H9 (cell line): ENCODE measurements around the gene TMPRSS2. TPM values are rescaled to one million over a fixed set of nuclear protein-coding genes. Genes with fewer than 3 reads are reported as not detected.

Source experiments
- DNase-seq: peaks from one replicate; pipeline ENCODE4 v3.0.0-alpha.2; 2017
- H2AFZ ChIP-seq: one replicate; pipeline ENCODE4 v1.6.1; 2013; ENCODE audit warnings: mild to moderate bottlenecking, low read length, control low read depth, moderate library complexity
- H2AK5ac ChIP-seq: 2 replicates; pipeline ENCODE4 v1.6.1; 2013; ENCODE audit warnings: low read length, control low read depth, mixed read lengths; ENCODE audit not compliant: insufficient read length
- H2BK120ac ChIP-seq: one replicate; pipeline ENCODE4 v1.6.1; 2013; ENCODE audit warnings: low read depth, mild to moderate bottlenecking, low read length, control low read depth, inconsistent platforms; ENCODE audit not compliant: poor library complexity, severe bottlenecking
- H2BK12ac ChIP-seq: 2 replicates; pipeline ENCODE4 v1.6.1; 2013; ENCODE audit warnings: low read length, control low read depth, mixed read lengths, low read depth; ENCODE audit not compliant: insufficient read length
- H2BK15ac ChIP-seq: 2 replicates; pipeline ENCODE4 v1.6.1; 2013; ENCODE audit warnings: low read depth, low read length, control low read depth
- H2BK20ac ChIP-seq: one replicate; pipeline ENCODE4 v1.6.1; 2013; ENCODE audit warnings: low read depth, mild to moderate bottlenecking, low read length, control low read depth, inconsistent platforms; ENCODE audit not compliant: poor library complexity, severe bottlenecking
- H2BK5ac ChIP-seq: 2 replicates; pipeline ENCODE4 v1.6.1; 2013; ENCODE audit warnings: low read length, control low read depth, mixed read lengths; ENCODE audit not compliant: insufficient read length
- H3K14ac ChIP-seq: 2 replicates; pipeline ENCODE4 v1.6.1; 2013; ENCODE audit warnings: low read length, control low read depth; ENCODE audit not compliant: insufficient read depth
- H3K18ac ChIP-seq: 2 replicates; pipeline ENCODE4 v1.6.1; 2013; ENCODE audit warnings: low read depth, mild to moderate bottlenecking, mixed read lengths, low read length, control low read depth; ENCODE audit not compliant: insufficient read length
- H3K23ac ChIP-seq: 2 replicates; pipeline ENCODE4 v1.6.1; 2013; ENCODE audit warnings: low read length, control low read depth, mixed read lengths, low read depth; ENCODE audit not compliant: insufficient read length
- H3K23me2 ChIP-seq: 2 replicates; pipeline ENCODE4 v1.6.1; 2013; ENCODE audit warnings: low read depth, mild to moderate bottlenecking, mixed read lengths, low read length, control low read depth; ENCODE audit not compliant: insufficient read length, poor library complexity, severe bottlenecking
- H3K27ac ChIP-seq: 2 replicates; pipeline ENCODE4 v1.5.1; 2013; ENCODE audit warnings: low read length, control low read depth, mixed read lengths, low read depth; ENCODE audit not compliant: insufficient read length
- H3K27me3 ChIP-seq: 2 replicates; pipeline ENCODE4 v1.6.1; 2013; ENCODE audit warnings: low read length, control low read depth, inconsistent platforms; ENCODE audit not compliant: insufficient read depth
- H3K4ac ChIP-seq: 2 replicates; pipeline ENCODE4 v1.6.1; 2013; ENCODE audit warnings: low read depth, mild to moderate bottlenecking, control low read depth, inconsistent platforms, low read length, moderate library complexity
- H3K4me1 ChIP-seq: 2 replicates; pipeline ENCODE4 v1.6.1; 2013; ENCODE audit warnings: low read length, control low read depth, inconsistent platforms; ENCODE audit not compliant: insufficient read depth
- H3K4me2 ChIP-seq: 2 replicates; pipeline ENCODE4 v1.6.1; 2013; ENCODE audit warnings: low read length, control low read depth, mixed read lengths; ENCODE audit not compliant: insufficient read length, insufficient read depth
- H3K56ac ChIP-seq: 2 replicates; pipeline ENCODE4 v1.6.1; 2013; ENCODE audit warnings: low read depth, mild to moderate bottlenecking, mixed read lengths, low read length, control low read depth; ENCODE audit not compliant: insufficient read length
- H3K79me1 ChIP-seq: 2 replicates; pipeline ENCODE4 v1.6.1; 2013; ENCODE audit warnings: low read depth, mild to moderate bottlenecking, moderate library complexity, low read length, control low read depth, inconsistent platforms; ENCODE audit not compliant: insufficient read depth, poor library complexity, severe bottlenecking
- H3K79me2 ChIP-seq: 2 replicates; pipeline ENCODE4 v1.6.1; 2013; ENCODE audit warnings: low read length, control low read depth, inconsistent platforms; ENCODE audit not compliant: insufficient read depth
- H3K9ac ChIP-seq: 2 replicates; pipeline ENCODE4 v1.6.1; 2013; ENCODE audit warnings: low read length, control low read depth, mixed read lengths; ENCODE audit not compliant: insufficient read length; ENCODE audit errors: extremely low read depth
- H3K9me3 ChIP-seq: one replicate; pipeline ENCODE4 v1.6.1; 2013; ENCODE audit warnings: low read depth, low read length, inconsistent platforms; ENCODE audit not compliant: control insufficient read depth
- H3T11ph ChIP-seq: one replicate; pipeline ENCODE4 v1.6.1; 2013; ENCODE audit warnings: mild to moderate bottlenecking, low read length, control low read depth, inconsistent platforms
- H4K20me1 ChIP-seq: one replicate; pipeline ENCODE4 v1.6.1; 2013; ENCODE audit not compliant: control insufficient read depth, insufficient read length, insufficient read depth
- H4K5ac ChIP-seq: 2 replicates; pipeline ENCODE4 v1.6.1; 2013; ENCODE audit warnings: low read depth, mild to moderate bottlenecking, mixed read lengths, low read length, control low read depth; ENCODE audit not compliant: insufficient read length
- H4K8ac ChIP-seq: replicated peaks from 2 replicates; pipeline ENCODE4 v1.6.1; 2013; ENCODE audit warnings: low read length, control low read depth, mixed read lengths, low read depth; ENCODE audit not compliant: insufficient read length
- H4K91ac ChIP-seq: 2 replicates; pipeline ENCODE4 v1.6.1; 2013; ENCODE audit warnings: low read depth, mild to moderate bottlenecking, moderate library complexity, mixed read lengths, low read length, control low read depth; ENCODE audit not compliant: insufficient read length
- H3K27ac Mint-ChIP-seq, 3 experiments: 2 replicates in 2 of 3; 3 replicates in 1 of 3; pipeline ENCODE4 v1.8.0; 2020 to 2021; ENCODE audit warnings: mixed read lengths in 3 of 3, mild to moderate bottlenecking in 1 of 3, moderate library complexity in 1 of 3
- H3K27me3 Mint-ChIP-seq: 2 replicates; pipeline ENCODE4 v1.8.0; 2021; ENCODE audit warnings: low read depth, mild to moderate bottlenecking, moderate library complexity, mixed read lengths
- H3K36me3 Mint-ChIP-seq, 3 experiments: 2 replicates in 2 of 3; 3 replicates in 1 of 3; pipeline ENCODE4 v1.8.0; 2020 to 2021; ENCODE audit warnings: low read depth in 3 of 3, mixed read lengths in 3 of 3; ENCODE audit not compliant: insufficient read depth in 1 of 3
- H3K4me1 Mint-ChIP-seq, 2 experiments: 2 replicates each; pipeline ENCODE4 v1.8.0; 2020; ENCODE audit warnings: mixed read lengths in 2 of 2
- H3K4me3 Mint-ChIP-seq, 2 experiments: 2 replicates in 1 of 2; 3 replicates in 1 of 2; pipeline ENCODE4 v1.8.0; 2020 to 2021; ENCODE audit warnings: mild to moderate bottlenecking in 2 of 2, mixed read lengths in 2 of 2, moderate library complexity in 1 of 2
- H3K9me3 Mint-ChIP-seq, 2 experiments: 2 replicates in 1 of 2; 3 replicates in 1 of 2; pipeline ENCODE4 v1.8.0; 2020; ENCODE audit warnings: mild to moderate bottlenecking in 2 of 2, mixed read lengths in 2 of 2, moderate library complexity in 1 of 2
- CTCF ChIP-seq: fragments of 200-600 bp; sonication (generic); conservative IDR thresholded peaks from 3 replicates; pipeline ENCODE4 v1.8.0; 2021; ENCODE audit warnings: antibody characterized with exemption, mild to moderate bottlenecking
- WGBS: extraction: QIAGEN DNeasy Blood & Tissue Kit; methylation state at CpG from one replicate; pipeline ENCODE4 v1.1.7; 2013; ENCODE audit warnings: missing lambda C conversion rate, low lambda C conversion rate, mixed read lengths; ENCODE audit not compliant: insufficient read length; ENCODE audit errors: extremely low coverage; 5-methylcytosine and 5-hydroxymethylcytosine counted together
- total RNA-seq: library from RNA; stranded (reverse); gene quantifications from 2 replicates; pipeline ENCODE4 v1.2.1, GENCODE V29; 2021

The TMPRSS2 gene
- total RNA-seq, 1 experiment from 2014 or later: 12.1 TPM

DNA sequence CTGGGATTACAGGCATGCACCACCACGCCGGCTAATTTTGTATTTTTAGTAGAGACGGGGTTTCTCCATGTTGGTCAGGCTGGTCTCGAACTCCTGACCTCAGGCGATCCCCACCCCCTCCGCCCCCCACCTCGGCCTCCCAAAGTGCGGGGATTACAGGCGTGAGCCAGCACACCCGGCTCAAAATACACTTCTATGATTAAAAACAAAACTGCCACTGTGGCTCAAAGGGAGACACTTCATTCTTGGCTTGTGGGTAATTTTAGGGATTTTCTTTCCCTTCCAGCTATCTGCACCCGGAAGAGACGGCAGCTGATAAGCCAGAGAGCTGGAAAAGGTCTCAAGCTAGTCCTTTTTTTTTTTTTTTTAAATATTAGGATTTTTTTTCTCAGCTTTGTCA is 24.5 kb downstream of the TMPRSS2 start:
- Histone ChIP-seq H2BK5ac (no peak overlapping the region), H3K27ac (no peak overlapping the region), H4K91ac (no peak overlapping the region), H2AFZ (no peak overlapping the region), H2BK12ac (no peak overlapping the region), H3T11ph (no peak overlapping the region), H3K9ac (no peak overlapping the region), H4K8ac (no peak overlapping the region), H3K18ac (no peak overlapping the region), H3K9me3 (no peaks in the 10 kb centered on the region), H3K79me2 (no peaks in the 10 kb centered on the region), H4K20me1 (no peaks in the 10 kb centered on the region), H3K4ac (no peak overlapping the region), H3K14ac (no peak overlapping the region), H3K27me3 (no peaks in the 10 kb centered on the region), H3K23me2 (no peaks in the 10 kb centered on the region), H2BK120ac (no peak overlapping the region), H4K5ac (no peak overlapping the region), H2BK15ac (no peak overlapping the region), H3K4me2 (no peak overlapping the region), H3K4me1 (peaks cover 5% of the 10 kb centered on the region; the same call in 1 of the 2 replicates), H2BK20ac (no peak overlapping the region), H2AK5ac (no peak overlapping the region), H3K79me1 (no peaks in the 10 kb centered on the region), H3K56ac (no peak overlapping the region), H3K23ac (no peak overlapping the region)
- Mint-ChIP-seq H3K27ac (no peak overlapping the region), H3K4me3 (no peak overlapping the region), H3K36me3 (peaks cover 7 to 39% (median 18%) of the 10 kb centered on the region in 3 experiments; a peak in 5 of 7 replicates), H3K4me1 (peaks cover 28 to 38% of the 10 kb centered on the region in 2 experiments), H3K27me3 (no peaks in the 10 kb centered on the region), H3K9me3 (no peaks in the 10 kb centered on the region)
- DNase-seq: no peak
- WGBS: no CpG with 5 or more reads among the region's 12 CpGs
- TF ChIP-seq CTCF: no peak
